Ishikawa (cell line): ENCODE measurements around the gene CPXM1.

Source experiments
- CEBPB ChIP-seq: IDR thresholded peaks from 2 replicates; pipeline ENCODE4 v1.6.1; 2012
- CREB1 ChIP-seq: IDR thresholded peaks from 2 replicates; pipeline ENCODE4 v1.6.1; 2012; ENCODE audit warnings: low read depth
- EGR1 ChIP-seq: IDR thresholded peaks from 2 replicates; pipeline ENCODE4 v1.6.1; 2012
- EP300 ChIP-seq: IDR thresholded peaks from 2 replicates; pipeline ENCODE4 v1.6.1; 2012; ENCODE audit warnings: borderline replicate concordance
- FOXM1 ChIP-seq: IDR thresholded peaks from 2 replicates; pipeline ENCODE4 v1.6.1; 2012; ENCODE audit warnings: low read depth, borderline replicate concordance
- MAX ChIP-seq: IDR thresholded peaks from 2 replicates; pipeline ENCODE4 v1.6.1; 2012
- NFIC ChIP-seq: IDR thresholded peaks from 2 replicates; pipeline ENCODE4 v1.6.1; 2012
- RAD21 ChIP-seq: IDR thresholded peaks from 2 replicates; pipeline ENCODE4 v1.6.1; 2012; ENCODE audit warnings: low read depth
- REST ChIP-seq: IDR thresholded peaks from 2 replicates; pipeline ENCODE4 v1.6.1; 2012; ENCODE audit warnings: low read depth, mild to moderate bottlenecking
- TAF1 ChIP-seq: IDR thresholded peaks from 2 replicates; pipeline ENCODE4 v1.6.1; 2012; ENCODE audit warnings: low read depth, mild to moderate bottlenecking
- TCF12 ChIP-seq: IDR thresholded peaks from 2 replicates; pipeline ENCODE4 v1.6.1; 2012; ENCODE audit warnings: low read depth
- TEAD4 ChIP-seq: IDR thresholded peaks from 2 replicates; pipeline ENCODE4 v1.6.1; 2012
- USF1 ChIP-seq: IDR thresholded peaks from 2 replicates; pipeline ENCODE4 v1.6.1; 2012
- YY1 ChIP-seq: IDR thresholded peaks from 2 replicates; pipeline ENCODE4 v1.6.1; 2012; ENCODE audit warnings: low read depth
- ZBTB7A ChIP-seq: IDR thresholded peaks from 2 replicates; pipeline ENCODE4 v1.6.1; 2012; ENCODE audit warnings: low read depth

The CPXM1 gene

GRCh38 chr20:2763186-2763585, 37.2 kb downstream of the CPXM1 start:
- no peak for TF ChIP-seq USF1
- no peak for TF ChIP-seq YY1
- TF ChIP-seq TAF1: no peak
- TF ChIP-seq TCF12: no peak
- TF ChIP-seq TEAD4: no peak
- TF ChIP-seq RAD21: no peak
- TF ChIP-seq ZBTB7A: no peak

- TF ChIP-seq USF1 (no peak), MAX (no peak), CREB1 (no peak), CEBPB (no peak), EGR1 (no peak), TCF12 (no peak), RAD21 (no peak), ZBTB7A (no peak), NFIC (no peak), TAF1 (no peak), TEAD4 (no peak), FOXM1 (no peak), YY1 (no peak), EP300 (no peak), REST (no peak)
Observed at GRCh38 chr20:2762578-2763131, 37.8 kb downstream of the CPXM1 start.

GRCh38 chr20:2761885-2762284, 38.5 kb downstream of the CPXM1 start:
- TF ChIP-seq NFIC: no peak
- no peak for TF ChIP-seq TEAD4
- TF ChIP-seq RAD21: no peak
- TF ChIP-seq FOXM1: no peak
- TF ChIP-seq ZBTB7A: no peak
- TF ChIP-seq EGR1: no peak
- TF ChIP-seq CREB1: no peak
- TF ChIP-seq REST: no peak
- TF ChIP-seq YY1: no peak
- no peak for TF ChIP-seq CEBPB
- TF ChIP-seq MAX: no peak
- TF ChIP-seq USF1: no peak
- TF ChIP-seq EP300: no peak
- TF ChIP-seq TAF1: no peak
- no peak for TF ChIP-seq TCF12

- TF ChIP-seq TEAD4 (no peak), USF1 (no peak), CREB1 (no peak), EGR1 (no peak), YY1 (no peak), FOXM1 (no peak), ZBTB7A (no peak), REST (no peak), EP300 (no peak), TAF1 (no peak)
Observed at GRCh38 chr20:2760952-2761305, 39.5 kb downstream of the CPXM1 start.
